Dermis blood vessel endothelial cell (primary cell): ENCODE results near the gene KPNA2. TPM values are rescaled to one million over a fixed set of nuclear protein-coding genes. Genes with fewer than 3 reads are reported as not detected.
"Not testable (repeated sequence)": the region's sequence is repeated elsewhere in the genome, so short reads cannot be mapped to it uniquely, and the experiment has no call there.

Experiments
- DNase-seq: peaks from one replicate; pipeline ENCODE4 v3.0.0; 2010
- total RNA-seq: library from RNA; depleted of rRNA; stranded (reverse); fragments of >200 nt; gene quantifications from 2 replicates; pipeline ENCODE4 v1.2.3, GENCODE V29; 2014

The KPNA2 gene
- 96.5 and 179 TPM in 2 replicates for total RNA-seq

DNA sequence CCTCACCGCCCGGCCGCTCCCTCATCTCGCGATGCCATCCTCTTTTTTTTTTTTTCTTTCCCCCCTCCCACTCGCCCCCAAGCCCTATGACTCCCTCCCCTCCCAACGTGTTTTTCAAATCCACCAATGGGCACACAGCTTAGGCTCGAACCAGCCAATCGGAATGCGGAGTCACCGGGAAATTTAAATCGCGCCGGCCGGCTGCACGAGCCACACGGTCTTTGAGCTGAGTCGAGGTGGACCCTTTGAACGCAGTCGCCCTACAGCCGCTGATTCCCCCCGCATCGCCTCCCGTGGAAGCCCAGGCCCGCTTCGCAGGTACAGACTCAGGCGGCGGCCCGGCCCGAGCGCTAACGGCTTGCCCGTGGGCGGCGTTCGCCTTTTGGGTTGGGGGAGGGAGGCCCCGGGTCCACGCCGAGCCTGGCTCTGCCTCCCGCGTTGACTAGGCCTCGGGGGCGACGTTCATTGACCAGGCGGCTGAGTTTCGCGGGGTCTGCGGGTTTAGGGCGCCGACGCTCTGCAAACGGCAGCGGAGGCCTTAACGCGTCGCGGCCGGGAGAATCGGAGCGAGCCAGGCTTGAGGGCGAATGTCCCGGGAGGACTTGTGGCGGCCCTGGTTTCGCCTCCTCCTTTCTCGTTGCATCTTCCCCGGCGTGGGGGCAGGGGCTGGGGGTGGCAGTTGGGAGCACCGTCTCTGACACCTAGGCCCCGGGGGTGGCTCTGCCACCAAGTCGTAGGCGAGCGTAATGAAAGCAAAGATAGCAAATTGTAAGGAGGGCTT is at the start of gene KPNA2:
Gene KPNA2, plus strand, starts transcription at position 213 of the 781 bp plus-strand sequence. CDS start 1,398 bp downstream, outside the sequence.
- DNase-seq = peak; percentile 99

DNA sequence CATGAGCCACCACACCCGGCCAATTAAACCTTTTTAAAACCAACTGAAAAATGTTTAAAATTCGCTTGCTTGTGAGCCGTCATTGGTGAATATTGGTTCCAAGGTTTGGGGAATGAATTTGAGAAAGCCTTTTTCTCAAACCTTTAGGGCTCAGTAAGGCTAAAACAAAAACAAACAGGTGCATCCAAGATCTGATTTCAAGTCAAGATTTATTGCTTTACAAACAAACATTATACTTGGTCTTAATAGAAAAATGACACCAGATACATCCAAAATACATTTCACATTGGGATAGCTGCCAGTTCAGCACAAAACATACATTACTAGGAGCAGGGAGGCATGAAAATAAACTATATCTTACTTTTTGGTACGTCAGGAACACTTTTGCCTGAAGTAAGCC is 44.6 kb upstream of the KPNA2 start:
- no peak for DNase-seq

DNA sequence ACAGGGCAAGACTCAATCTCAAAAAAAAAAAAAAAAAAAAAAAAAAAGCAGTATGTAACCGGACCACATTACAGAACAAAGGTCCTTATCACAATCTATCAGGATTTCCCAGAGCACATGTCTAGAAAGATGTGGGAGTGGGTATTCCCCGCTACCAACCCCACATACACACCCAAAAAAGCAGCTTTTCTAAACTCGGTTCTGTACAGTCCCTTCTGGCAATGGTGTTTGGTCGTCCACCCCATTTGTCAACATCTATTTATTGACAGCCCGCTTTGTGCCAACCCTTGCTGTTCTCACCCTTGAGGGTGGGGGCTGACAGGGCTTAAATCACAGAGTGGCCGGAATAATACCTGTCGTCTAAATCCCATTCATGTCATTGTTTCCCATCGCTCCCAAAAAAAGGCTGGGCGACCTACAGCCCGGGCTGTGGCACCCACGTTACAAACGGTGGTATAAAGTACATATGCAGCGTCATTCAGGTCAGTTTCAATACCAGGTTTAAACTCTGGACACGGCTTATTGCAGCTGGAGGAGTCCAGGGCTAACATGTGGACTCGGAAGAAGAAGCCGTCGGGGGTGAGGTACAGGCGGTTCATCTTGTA is 42.9 kb upstream of the KPNA2 start:
- DNase-seq = peak; percentile 25

DNA sequence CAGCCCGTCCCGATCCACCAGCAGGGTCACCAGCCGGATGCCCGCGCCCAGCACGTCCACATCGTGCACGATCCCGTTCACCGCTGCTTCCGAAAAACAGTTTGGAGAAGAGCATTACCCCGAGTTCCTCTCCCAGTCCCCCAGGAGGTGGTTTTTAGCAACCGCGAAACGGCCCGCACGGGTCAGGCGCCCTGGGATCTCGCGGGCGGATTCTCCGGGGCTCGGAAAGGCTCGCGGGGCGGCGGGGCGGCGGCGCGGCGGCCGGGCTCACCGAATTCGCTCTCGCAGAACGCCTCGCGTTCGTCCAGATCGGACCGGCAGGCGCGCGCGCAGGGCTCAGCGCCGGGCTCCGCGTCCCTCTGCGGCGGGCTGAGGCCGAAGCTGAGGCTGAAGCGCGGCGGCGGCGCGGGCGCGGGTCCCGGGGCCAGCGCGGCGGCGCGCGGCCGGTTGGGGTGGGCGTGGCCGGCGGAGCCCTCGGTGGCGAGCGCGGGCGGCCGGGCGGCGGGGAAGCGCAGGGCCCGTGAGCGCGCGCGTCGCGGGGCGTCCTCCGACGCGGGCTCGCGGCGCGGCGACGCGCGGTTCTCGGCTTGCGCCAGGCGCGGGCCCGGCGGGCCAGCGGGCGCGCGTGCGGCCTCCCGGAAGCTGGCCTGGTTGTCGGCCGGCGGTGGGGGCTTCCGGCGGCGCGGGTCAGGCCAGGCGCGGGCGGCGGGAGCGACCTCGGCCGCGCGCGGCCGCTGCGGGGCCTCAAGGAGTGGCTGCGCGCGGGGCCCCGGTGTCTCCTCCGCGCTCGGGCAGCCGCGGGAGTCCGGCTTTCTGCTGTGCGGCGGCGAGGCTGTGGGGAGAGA is 42.2 kb upstream of the KPNA2 start:
- peak; percentile 90 for DNase-seq

DNA sequence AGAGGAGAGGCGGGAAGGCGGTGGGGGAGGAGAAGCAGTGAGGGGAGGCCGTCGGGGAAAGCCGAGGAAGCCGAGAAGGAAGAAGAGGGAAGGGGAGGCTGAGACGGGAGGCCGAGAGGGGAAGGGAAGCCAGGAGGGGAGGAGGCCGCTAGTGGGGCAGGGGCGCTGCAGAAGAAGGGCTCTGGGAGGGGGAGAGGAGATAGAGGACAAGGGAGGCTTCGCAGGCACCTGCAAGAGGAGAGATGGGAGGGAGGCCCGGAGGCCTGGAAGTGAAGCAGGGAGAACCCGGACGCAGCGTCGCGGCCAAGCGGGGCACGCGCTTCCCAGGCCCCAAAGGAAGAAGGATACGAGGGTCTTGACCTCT is 41.6 kb upstream of the KPNA2 start:
- DNase-seq = peak; percentile 47

DNA sequence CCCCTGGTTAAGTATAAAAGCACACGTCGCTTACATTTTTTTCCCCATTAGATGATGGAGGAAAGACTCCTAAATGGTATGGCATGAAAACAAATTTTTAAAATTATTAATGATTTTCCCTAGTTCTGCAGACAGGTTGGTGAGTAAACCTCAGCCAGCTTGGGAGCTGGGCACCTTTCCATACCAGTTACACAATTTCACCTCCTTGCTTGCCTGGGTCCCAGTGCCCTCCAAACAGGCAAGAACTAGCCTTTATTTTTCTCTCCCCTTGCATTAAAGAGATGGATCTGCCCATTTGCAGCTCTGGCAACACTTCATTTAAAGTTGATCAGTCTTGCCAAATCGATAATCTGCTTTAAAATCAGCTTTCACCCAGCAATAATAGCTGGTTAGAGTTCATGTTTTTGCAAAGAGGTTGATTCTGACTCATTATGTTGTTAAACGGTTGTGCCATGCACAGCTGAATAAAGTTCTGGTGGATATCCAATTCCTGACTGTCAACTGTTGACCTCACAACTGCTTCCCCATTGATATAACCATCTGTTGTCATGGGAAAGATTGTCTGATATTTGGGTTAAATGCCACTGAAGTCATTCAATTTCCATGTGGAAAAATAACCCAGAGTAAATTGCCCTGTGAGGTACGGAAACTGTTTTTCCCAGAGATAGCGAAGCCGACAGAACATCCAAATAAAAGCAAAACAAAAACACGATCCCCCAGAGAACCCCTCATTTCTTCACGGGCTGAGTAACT is 40.5 kb upstream of the KPNA2 start:
- peak; percentile 95 for DNase-seq

DNA sequence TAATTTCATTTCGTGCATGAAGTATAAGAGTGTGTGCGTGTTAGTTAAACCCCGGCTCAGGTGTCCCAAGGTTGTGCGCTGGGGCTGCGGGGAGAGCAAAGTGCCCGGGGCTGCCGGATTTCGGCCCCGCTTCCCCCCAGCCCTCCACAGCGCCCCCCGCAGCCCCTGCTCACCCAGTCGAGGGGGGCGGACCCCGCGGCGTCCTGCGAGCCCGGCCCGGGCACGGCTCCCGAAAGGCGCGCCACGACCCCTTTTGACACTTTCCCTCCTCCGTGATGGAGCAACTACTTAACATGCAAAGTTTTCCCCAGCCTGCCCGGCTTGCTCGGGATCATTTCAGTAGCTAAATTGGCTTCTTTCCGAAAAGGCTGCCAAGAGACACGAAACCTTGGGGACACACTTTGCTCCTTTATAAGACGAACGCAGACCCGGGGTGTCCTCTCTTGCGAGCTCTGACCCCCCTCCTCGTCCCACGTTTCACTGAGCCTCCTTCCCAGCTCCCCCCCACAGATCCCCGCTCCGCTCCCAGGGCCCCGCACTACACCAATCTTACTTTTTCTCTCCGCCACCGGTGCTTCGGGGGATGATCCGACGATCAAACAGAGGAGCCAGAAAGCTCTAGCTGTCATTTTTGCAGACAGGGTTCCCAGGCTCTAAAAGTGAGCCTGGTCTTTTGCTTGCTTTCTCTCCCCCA is 39.8 kb upstream of the KPNA2 start:
- no peak for DNase-seq

DNA sequence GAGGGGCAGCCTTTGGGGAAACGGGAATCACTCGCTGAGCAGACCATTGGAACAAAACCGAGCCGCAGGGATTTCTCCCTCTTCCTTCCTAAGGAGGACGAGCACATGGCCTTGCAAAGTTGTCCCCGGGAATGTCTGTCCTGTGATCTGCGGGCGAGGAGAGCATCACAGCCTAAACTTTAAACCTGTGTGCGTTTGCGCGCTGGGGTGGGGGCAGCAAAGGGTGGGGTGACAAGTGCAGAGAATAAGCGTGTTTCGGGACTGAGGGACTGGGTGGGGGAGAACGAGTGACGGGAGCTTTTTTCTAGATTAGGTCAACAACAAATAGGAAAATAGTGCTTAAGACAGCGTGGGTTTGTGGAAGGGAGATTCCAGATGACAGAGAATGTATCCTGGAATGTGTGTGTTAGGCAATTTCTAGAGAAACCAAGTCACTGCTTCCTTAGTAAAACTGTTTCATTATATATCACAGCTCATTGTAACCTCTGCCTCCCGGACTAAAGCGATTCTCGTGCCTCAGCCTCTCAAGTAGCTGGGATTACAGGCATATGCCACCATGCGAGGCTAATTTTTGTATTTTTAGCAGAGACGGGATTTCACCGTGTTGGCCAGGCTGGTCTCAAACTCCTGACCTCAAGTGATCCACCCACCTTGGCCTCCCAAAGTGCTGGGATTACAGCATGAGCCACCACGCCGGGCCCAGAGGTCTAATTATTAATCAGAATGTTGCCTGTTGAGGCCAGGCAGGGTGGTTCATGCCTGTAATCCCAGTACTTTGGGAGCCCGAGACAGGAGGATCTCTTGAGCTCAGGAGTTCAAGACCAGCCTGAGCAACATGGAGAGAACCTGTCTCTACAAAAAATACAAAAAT is 39.0 kb upstream of the KPNA2 start, which contains the start of gene C17orf58:
Gene C17orf58, minus strand, starts transcription at position 169 of the 871 bp plus-strand sequence. CDS start 271 bp downstream, outside the sequence.
- DNase-seq = peak; percentile 51

DNA sequence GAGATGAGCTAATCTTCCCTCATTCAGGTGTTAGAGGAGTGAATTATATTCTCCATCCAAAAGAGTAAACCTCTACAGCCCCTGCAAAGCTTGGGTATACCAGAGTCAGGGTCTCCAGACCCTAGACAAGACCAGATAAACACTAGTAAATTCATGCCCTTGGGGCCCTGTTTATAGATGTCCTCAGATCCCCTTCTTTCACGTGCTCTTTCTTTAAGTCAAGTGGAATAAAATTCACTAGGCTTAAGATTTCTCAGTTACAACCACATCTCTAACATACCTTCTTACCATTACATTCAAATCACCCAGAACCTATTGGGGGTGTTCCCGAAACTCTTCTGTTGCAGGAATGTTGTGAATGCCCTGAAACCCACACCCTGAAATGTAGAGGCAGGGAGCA is 37.1 kb upstream of the KPNA2 start:
- no peak for DNase-seq

DNA sequence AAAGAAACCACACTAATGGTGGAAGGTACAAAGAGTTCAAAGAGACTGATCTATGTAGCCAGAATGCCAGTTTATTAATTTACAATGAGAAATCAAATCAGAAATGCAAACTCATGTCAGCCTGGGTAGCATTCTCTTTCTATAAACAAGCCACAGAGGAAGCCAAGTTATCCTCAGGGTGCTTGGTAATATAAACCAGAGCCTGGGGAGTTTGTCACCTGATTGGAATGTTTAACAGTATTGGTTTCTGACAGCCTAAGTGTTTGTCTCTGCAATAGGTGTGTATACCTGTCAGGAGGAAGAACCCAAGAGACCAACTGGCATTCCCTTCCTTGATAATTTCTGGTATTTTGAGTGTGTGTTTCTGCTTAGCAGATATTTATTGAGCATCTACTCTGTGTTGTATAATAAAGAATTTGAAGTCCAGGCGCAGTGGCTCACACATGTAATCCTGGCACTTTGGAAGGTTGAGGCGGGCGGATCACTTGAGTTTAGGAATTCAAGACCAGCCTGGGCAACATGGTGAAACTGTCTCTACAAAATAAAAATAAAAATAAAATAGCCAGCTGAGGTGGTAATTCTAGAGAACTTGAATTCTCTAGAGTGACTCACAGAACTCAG is 36.1 kb upstream of the KPNA2 start:
- no peak for DNase-seq

DNA sequence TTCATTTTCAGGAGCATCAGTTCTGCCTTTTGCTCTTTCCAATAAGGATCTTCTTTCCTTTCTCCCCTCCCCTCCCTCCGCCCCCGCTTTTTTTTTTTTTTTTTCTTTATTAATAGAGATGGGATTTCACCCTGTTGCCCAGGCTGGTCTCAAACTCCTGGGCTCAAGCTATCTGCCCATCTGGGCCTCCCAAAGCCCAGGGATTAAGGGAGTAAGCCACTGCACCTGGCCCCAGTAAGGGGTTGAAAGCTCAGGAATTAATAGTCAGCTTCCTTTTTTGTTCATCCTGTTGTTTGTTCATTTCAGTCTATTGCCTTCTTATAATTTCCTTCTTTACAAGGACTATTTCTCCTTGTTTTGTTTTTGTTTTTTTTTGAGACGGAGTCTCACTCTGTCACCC is 31.3 kb upstream of the KPNA2 start:
- no peak for DNase-seq

DNA sequence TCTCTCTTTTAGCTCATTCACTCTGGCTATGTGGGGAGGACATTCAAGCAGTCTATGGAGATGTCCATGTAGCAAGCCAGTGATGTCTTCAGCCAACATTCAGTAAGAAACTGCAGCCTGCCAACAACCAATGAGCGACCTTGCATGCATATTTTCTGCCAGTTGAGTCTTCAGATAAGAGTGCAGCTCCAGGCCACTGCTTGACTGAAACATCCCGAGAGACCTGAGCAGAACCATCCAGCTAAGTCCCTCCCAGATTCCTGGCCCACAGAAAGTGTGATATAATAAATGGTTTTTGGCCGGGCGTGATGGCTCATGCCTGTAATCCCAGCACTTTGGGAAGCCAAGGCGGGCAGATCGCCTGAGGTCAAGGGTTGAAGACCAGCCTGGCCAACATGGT is 28.7 kb upstream of the KPNA2 start:
- DNase-seq = no peak

DNA sequence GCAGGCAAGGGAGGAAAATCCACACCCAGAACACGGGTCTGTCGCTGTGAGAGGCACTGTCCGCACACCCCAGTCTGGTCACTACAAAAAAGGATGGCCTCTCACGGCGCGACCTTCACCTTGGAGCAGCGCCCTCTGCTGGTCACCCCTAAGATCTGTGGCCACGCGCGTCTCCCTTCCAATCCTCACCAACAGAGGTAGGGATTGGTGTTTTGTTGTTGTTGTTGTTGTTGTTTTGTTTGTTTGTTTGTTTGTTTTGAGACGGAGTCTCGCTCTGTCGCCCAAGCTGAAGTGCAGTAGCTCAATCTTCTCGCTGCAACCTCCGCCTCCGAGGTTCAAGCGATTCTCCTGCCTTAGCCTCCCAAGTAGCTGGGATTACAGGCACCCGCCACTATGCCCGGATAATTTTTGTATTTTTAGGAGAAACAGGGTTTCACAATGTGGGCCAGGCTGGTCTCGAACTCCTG is 24.3 kb upstream of the KPNA2 start:
- DNase-seq = peak; percentile 67

DNA sequence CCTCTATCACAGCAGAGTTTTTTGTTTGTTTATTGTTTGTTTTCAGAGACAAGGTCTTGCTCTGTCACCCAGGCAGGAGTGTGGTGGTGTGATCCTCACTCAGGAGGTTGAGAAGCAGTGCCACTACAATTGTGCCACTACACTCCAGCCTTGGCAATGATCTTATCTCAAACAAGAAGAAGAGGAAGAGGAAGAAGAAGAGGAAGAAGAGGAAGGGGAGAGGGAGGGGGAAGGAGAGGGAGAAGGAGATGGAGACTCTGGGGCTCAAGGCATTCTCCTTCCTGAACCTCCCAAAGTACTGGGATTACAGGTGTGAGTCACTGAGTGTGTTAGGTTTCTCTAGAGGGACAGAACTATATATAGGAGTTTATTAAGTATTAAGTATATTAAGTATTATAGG is 22.1 kb upstream of the KPNA2 start:
- DNase-seq = no peak

DNA sequence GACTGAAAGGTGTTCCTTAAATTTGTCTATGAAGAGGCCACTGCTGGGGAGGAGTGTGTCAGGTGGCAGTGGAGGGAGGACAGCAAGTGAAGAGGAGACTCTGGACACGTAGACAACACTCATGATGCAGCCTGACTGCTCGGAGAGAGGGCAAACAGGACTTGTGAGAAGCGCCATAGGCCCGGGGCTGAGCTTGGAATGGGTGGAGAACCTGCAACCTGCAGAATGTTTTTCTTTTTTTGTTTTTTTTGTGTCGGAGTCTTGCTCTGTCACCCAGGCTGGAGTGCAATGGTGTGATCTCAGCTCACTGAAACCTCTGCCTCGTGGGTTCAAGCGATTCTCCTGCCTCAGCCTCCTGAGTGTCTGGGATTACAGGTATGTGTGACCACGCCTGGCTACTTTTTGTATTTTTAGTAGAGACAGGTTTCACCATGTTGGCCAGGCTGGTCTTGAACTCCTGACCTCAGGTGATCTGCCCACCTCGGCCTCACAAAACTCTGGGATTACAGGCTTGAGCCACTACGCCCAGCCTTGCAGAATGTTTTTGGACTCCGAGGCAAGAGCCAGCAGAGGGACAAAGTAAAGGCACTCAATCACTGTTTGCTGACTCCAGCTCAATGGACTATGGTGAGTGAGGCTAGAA is 20.3 kb upstream of the KPNA2 start:
- DNase-seq = no peak

DNA sequence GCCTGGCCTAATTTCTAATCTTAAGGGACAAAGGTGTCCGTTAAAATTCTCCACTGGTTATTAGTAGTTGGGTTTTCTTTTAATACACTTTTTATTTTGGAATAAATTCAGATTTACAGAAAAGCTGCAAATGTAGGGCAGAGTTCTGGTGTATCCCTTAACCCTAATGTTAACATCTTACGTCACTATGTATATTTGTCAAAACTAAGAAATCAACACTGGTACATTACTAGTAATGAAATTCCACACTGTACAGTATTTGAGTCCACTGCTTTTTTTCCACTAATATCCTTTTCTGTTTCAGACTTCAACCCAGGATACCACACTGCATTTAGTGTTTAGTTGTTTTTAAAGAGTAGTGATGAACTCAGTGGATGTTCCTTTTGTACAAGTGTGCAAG is 18.7 kb upstream of the KPNA2 start:
- DNase-seq = no peak

DNA sequence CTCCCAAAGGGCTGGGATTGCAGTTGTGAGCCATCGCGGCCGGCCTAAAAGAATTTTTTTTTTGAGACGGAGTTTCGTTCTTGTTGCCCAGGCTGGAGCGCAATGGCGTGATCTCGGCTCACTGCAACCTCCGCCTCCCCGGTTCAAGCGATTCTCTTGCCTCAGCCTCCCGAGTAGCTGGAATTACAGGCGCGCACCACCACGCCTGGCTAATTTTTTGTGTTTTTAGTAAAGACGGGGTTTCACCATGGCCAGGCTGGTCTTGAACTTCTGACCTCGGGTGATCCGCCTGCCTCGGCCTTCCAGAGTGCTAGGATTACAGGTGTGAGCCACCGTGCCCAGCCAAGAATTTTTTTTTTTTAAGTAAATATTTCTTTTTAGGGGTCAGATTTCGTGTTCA is 17.0 kb upstream of the KPNA2 start:
- DNase-seq = not testable (repeated sequence)

DNA sequence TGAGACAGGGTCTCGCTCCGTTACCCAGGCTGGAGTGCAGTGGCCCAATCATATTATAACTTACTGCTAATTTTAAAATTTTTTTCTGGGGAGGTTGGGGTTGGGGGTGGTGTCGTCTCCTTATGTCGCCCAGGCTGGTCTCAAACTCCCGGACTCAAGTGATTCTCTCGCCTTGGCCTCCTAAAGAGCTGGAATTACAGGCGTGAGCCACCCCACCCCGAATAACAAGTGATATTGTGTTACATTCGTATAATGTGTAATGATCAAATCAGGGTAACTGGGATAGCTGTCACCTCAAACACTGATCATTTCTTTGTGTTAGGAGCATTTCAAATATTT is 16.2 kb upstream of the KPNA2 start:
- DNase-seq = no peak

DNA sequence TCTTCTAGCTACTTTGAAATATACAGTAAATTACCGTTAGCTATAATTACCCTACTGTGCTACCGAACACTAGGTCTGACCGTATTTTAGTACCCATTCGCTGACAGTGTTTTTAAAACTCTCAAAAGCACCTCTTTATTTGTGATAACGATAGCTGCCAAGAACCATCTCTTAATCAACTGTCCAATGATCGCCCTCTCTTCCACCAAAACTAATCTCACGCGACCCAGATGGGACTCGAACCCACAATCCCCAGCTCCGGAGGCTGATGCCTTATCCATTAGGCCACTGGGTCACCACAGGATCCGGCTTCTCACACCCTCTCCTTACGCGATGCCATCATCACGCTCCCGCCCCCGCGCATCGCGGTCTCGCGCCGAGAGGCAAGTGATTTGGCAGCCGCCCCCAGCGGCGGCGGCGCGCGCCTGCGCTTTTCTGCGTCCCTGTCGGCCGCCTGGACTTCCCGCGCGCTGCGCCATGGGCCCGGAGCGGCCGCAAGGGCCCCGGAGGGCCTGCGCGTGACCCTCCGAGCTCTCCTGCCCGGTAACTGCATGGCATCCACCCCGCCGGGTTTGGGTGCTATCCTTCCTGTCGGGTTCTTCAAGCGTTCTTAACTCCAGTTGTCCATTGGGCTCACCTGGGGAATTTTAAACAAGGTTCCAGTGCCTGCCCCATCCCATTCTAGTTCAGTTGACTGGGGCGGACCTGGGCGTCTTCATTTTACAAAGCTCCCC is 15.7 kb upstream of the KPNA2 start:
- peak; percentile 98 for DNase-seq
